VCaP (cell line): ENCODE data around the gene BBS5.

ENCODE experiments used
- H3K27ac ChIP-seq: fragments of 450-650 bp; 2 replicates; pipeline ENCODE4 v1.5.1; 2017
- TF ChIP-seq, protein P1 (sequence below): fragments of 450-650 bp; conservative IDR thresholded peaks from 2 replicates; pipeline ENCODE4 v1.5.1; 2017; ENCODE audit warnings: mild to moderate bottlenecking, moderate library complexity

The BBS5 gene

DNA sequence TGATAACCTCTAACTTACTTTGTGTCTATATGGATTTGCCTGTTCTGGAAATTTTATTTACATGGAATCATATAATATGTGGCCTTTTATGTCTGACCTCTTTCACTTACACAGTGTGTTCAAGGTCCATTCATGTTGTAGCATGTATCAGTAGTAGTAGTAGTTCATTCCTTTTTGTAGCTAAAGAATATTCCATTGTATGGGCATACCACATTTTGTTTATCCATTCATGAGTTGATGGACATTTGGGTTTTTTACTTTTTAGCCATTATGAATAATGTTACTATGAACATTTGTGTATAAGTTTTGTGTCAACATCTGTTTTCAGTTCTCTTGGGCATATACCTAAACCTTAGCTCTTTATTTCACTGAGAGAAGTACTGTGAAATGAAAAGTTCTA, 11.5 kb downstream of the BBS5 start:
- TF ChIP-seq, protein P1, sequence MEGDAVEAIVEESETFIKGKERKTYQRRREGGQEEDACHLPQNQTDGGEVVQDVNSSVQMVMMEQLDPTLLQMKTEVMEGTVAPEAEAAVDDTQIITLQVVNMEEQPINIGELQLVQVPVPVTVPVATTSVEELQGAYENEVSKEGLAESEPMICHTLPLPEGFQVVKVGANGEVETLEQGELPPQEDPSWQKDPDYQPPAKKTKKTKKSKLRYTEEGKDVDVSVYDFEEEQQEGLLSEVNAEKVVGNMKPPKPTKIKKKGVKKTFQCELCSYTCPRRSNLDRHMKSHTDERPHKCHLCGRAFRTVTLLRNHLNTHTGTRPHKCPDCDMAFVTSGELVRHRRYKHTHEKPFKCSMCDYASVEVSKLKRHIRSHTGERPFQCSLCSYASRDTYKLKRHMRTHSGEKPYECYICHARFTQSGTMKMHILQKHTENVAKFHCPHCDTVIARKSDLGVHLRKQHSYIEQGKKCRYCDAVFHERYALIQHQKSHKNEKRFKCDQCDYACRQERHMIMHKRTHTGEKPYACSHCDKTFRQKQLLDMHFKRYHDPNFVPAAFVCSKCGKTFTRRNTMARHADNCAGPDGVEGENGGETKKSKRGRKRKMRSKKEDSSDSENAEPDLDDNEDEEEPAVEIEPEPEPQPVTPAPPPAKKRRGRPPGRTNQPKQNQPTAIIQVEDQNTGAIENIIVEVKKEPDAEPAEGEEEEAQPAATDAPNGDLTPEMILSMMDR: no peak
- no peak overlapping the region for H3K27ac ChIP-seq

DNA sequence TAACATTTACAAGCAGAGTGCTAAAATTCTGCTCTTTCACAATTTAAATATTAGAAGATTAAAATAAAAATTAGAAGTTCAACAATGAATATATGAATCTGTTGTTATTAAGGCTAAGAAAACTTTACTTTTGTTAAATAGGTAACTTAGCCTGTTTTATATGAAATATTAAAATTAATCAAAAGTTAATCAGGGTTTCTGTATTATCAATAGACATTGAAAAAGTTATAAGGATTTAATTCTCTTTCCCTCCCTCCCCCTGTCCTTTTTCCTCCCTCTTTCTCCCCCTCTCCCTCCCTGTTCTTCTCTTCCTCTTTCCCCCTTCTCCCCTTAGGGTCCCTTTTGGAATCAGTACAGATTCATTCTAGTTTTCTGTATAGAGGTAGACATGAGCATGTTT, 12.1 kb downstream of the BBS5 start:
- no peak overlapping the region for H3K27ac ChIP-seq
- TF ChIP-seq, protein P1: no peak

DNA sequence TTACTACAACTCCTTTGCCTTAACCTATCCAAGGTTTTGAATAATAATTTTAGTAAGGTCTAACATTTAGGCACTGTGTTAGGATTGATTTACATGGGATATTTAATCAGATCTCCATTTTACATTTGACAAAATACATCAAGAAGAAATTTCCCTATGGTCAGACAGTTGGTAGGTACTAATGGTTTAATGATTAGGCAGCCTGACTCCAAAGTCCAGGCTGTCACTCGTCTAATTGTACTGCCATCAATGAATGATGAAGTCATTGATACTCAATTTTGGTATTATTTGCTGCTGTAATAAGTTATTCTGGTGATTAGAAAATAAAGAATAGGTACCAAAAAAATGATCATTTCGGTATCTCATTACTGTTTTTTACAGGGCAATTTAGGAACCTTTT, 14.1 kb downstream of the BBS5 start:
- H3K27ac ChIP-seq: no peak overlapping the region
- TF ChIP-seq, protein P1: no peak

DNA sequence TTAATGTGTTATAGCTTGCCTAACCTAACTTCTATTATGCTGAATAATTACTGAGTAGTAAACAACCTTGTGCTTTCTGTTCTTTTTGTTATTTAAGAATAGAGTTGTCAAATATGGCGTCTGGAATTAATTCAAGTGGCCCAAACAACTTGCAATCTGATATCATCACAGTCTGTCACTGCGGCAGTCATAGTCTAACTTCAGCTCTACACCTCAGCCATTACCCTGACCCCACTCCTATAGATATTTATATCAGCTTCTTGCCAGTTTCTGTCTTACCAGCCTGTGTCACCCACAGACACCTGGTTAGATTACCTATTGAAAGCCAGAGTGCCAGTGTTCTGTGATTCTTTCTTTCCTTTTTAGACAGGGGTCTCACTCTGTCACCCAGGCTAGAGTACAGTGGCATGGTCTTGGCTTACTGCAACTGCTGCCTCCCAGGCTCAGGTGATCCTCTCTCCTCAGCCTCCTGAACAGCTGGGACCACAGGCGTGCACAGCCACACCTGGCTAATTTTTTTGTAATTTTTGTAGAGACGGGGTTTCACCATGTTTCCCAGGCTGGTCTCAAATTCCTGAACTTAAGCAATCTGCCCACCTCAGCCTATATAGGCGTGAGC, 16.1 kb downstream of the BBS5 start:
- TF ChIP-seq, protein P1: no peak
- no peak overlapping the region for H3K27ac ChIP-seq

DNA sequence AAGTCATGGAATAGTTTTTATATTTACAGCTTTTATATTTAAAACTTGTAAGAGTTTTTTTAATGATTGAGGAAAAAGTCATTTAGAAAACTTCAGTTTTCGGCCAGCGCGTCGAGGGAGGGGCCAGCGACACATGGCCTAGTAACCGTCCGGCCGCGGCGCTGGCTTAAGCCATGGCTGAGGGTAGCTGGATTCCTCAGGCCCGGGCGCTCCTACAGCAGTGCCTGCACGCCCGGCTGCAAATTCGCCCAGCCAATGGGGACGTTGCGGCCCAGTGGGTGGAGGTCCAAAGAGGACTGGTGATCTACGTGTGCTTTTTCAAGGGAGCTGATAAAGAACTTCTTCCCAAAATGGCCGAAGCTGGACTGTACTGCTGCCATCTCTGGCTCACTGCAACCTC, 25.4 kb downstream of the BBS5 start:
- no peak overlapping the region for H3K27ac ChIP-seq
- TF ChIP-seq, protein P1: no peak

DNA sequence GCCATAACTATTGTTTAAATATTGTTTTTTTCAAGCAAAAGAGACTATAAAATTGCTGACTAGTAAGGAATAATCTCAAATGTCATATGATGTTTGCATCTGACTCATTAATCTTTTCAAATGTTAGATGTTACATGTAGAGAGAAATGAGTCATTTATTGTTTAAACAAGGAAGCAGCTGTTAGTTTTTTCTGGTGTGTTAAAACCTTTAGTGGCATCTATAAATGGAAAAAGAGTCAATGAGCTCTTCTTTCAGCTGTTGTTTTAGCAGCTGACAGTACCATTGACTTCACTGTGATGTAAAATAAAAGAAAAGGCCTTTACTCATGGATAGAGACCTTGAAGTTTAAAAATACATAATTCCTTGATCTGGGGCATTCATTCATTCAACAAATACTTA, 28.4 kb downstream of the BBS5 start:
- H3K27ac ChIP-seq: peak overlapping the region; percentile 60
- TF ChIP-seq, protein P1: no peak

DNA sequence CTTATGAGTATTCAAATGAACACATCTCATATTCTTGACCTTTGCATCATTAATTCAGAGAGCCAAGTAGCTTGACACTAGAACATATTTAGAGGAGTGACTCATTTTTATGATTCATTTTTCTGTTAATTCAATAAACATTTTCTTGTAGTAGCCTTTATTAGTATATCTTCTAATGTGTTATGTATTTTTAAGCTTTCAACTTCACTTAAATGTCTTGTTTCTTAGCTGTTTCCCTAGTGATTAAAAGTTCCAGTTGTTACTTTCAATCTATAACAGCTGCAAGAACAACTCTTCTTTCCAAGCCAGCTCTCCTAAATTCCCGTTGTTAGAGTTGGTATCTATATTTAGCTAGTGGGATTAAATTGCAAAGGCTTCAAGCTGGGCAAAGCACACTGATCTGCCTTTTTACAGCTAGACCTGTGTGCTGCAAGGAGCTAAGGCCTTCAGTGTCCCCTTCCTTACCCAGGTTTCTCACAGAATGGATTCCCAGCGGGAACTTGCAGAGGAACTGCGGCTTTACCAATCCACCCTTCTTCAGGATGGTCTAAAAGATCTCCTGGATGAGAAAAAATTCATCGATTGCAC, 30.1 kb downstream of the BBS5 start, which contains the start of gene KLHL41:
Gene KLHL41, plus strand, starts transcription at position 405 of the 588 bp plus-strand sequence. Its CDS starts 77 bp downstream, at position 482.
- TF ChIP-seq, protein P1: no peak

More for the DNA sequence above, 30.1 kb downstream of the BBS5 start, which contains the start of gene KLHL41:
- H3K27ac ChIP-seq: no peak within 1 kb of the TSS
